ENCODE measurements around the gene NFKBIL1.

DNA sequence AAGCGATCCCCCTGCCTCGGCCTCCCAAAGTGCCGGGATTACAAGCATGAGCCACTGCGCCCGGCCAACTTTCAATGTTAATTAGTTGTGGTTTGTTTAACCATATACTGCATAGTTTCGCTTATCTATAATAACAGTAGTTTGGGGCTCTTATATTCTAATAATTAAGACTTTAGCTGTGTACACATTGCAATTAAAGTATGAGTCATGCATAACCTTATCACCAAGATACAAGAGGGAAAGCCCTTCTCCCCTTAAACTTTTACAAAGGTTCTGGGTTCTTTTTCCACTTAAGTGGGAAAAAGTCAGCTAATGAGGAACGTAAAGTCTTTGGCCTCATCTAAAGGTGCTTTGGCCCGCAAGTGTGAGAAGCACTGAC is 21.9 kb upstream of the NFKBIL1 start:
- TF ChIP-seq, protein P1, sequence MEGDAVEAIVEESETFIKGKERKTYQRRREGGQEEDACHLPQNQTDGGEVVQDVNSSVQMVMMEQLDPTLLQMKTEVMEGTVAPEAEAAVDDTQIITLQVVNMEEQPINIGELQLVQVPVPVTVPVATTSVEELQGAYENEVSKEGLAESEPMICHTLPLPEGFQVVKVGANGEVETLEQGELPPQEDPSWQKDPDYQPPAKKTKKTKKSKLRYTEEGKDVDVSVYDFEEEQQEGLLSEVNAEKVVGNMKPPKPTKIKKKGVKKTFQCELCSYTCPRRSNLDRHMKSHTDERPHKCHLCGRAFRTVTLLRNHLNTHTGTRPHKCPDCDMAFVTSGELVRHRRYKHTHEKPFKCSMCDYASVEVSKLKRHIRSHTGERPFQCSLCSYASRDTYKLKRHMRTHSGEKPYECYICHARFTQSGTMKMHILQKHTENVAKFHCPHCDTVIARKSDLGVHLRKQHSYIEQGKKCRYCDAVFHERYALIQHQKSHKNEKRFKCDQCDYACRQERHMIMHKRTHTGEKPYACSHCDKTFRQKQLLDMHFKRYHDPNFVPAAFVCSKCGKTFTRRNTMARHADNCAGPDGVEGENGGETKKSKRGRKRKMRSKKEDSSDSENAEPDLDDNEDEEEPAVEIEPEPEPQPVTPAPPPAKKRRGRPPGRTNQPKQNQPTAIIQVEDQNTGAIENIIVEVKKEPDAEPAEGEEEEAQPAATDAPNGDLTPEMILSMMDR (conservative IDR thresholded peaks at IDR 0.05; ENCODE audit: low read length): no peak
- no peak for TF ChIP-seq EZH2phosphoT487 (IDR thresholded peaks at IDR 0.05; ENCODE audit: borderline replicate concordance, low read depth, low read length)

Data from OCI-LY7 (cell line).